GM21367 (cell line): Measurements from ENCODE around the gene PAIP2.
"Not testable (repeated sequence)": the region's sequence is repeated elsewhere in the genome, so short reads cannot be mapped to it uniquely, and the experiment has no call there.

Experiments
- ATAC-seq: cut with Tn5 transposase; IDR thresholded peaks from one replicate; pipeline ENCODE4 v1.9.1; 2021; ENCODE audit not compliant: unreplicated experiment

Gene PAIP2

GRCh38 chr5:139409116-139409515 is 67.5 kb downstream of the PAIP2 start:
- ATAC-seq: not testable (repeated sequence)

GRCh38 chr5:139410121-139410992 is 68.7 kb downstream of the PAIP2 start:
- no peak for ATAC-seq

GRCh38 chr5:139410993-139411828 is 69.6 kb downstream of the PAIP2 start:
- ATAC-seq: no peak

DNA sequence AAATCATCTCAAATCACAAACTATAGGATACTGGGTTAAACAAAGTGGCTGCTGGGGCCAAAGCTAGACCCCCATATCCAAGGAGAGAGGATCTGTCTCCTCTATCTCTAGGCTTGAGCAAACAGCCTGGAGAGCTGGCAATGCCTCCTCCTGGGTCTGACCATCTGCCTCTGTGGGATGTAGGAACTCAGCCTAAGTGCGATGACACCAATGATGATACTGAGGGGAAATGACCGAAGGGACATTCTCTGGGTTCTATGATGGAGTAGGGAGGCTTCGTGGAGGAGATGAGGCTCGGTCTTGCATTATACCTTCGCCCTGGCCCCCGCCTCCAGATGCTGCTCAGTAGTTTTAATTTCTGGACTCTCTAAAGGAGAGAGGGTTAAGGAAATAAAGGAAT is 71.5 kb downstream of the PAIP2 start:
- ATAC-seq: no peak

DNA sequence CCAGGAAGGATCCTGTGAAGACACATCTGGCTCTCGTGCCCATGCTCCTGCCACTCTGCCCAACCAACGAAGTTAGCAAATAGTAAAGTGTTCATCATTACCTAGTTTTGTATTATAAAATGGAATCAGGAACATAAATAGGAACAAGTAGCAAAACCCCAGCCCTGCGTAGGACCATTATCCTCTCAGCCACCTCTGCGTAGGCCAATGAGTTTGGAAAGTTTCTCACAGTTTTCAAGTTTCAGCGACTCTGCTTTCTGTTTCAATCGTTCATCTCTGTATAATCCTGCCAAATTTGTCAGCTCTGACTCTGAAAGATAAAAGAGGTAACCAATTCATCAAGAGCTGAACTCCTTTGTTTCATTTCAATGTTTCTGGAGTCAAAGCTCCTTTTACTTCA is 72.3 kb downstream of the PAIP2 start:
- no peak for ATAC-seq

DNA sequence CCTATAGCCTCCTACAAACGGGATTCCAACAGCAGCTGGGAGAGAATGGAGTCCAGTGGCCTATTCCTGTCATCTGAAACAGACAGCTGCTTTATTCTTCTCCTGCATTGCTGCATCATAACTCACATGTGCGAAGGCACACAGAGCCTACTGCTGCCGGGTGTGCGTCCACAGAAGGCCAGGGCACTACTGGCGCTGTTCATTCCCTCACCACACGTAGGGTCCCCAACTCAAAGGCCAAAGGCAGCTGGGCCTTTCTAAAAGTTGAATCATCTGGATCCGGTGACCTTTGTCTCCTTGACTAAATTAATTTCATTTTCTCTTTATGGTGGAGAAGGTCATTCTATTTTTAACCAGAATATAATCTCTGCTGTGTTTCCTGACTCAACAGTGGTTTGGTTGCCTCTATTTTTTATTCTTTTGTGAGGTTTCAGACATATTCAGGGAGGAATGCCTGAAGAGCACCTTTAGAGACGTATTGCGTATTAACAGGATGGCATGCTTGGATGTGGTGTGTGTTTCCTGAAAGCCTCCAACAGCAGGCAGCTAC is 73.0 kb downstream of the PAIP2 start:
- ATAC-seq: no peak

DNA sequence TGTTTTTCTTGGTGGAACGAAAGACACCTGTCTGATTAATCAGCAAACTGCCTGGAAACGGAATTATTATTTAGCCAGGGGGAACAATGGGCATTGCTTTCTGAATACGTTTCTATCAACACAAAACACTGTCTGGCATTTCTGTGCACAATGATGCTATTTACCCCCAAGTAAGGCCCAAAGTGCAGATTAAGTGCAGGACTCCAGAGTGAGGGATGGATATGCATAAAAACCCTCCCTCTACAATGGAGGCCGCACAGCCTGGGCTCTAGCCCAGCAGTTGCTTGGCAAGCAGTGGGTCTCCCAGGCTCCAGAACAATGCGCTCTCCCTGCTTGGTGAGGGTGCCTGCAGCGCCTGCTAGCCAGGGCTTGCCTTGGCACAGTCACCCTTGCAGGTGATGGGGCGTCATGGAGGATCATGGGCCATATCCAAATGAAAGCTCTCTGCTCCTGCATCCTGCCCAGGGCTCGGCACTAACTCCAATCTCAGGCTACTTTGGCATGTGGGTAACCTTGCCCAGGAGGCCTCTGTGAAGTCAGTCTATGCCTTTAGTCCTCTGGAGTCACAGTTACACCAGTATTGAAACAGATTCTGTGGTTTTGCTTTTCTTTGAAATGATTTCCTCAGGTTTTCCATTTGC is 73.7 kb downstream of the PAIP2 start:
- ATAC-seq: no peak

- no peak for ATAC-seq
Observed at GRCh38 chr5:139415869-139416268, 74.2 kb downstream of the PAIP2 start.

DNA sequence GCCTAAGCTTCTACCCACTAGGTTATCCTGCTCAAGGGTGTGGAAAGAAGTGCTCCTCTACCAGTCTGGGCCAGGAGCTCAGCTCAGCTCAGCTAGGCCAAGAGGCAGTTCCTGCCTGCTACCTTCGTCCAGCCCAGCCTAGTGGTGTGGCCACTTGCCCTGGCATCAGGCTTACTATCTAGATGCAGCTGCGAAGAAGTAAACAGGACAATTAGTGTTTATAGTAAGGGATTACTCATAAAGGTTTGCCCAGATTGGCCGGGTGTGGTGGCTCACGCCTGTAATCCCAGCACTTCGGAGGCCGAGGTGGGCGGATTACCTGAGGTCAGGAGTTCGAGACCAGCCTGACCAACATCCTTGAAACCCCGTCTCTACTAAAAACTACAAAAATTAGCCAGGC is 75.0 kb downstream of the PAIP2 start:
- no peak for ATAC-seq

GRCh38 chr5:139417214-139417613 is 75.6 kb downstream of the PAIP2 start:
- ATAC-seq: no peak

GRCh38 chr5:139418793-139419192 is 77.1 kb downstream of the PAIP2 start:
- ATAC-seq: no peak
